Glomerular visceral epithelial cell (primary cell): ENCODE measurements around the gene TTL.

Experiments used
- DNase-seq: peaks from one replicate; pipeline ENCODE4 v3.0.0-alpha.2; 2016; ENCODE audit errors: extremely low spot score

The TTL gene

GRCh38 chr2:112583497-112584133 lies 101.7 kb downstream of the TTL start:
- no peak for DNase-seq

DNA sequence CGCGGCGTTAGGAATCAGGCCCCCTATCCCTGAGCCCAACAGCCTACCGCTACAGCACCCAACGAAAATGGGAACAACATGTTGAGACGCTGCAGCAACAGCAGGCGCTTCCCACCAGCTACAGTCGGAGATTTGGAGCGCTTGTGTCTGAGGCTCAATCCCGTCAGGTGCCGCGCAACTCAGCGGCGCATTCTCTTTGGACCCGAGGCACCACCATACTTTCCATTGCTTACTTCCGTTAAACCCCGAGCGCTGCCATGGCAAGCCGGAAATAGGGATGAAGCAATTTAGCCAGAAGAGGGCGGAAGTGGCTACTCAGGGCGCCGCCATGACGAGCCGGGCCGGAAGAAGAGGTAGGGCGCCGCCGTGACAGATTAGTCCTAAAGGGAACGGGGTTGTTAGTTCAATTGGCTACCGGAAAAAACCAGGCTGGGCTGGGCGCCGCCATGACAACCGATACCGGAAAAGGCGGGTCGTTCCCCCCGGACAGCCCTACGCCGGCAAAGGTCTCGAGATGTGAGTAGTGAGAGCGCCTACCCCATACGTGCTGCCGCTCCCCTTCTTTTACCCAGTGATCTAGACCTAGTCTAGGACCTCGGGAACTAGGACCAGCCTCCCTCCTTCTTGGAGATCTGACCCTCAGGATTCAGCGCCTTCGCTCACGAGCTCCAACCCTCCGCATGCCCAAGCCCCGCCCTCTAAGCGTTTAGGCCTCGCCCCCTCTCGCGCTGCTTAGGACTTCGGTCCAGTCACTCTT lies 102.4 kb downstream of the TTL start, which contains the start of gene CHCHD5:
Gene CHCHD5, plus strand, starts transcription at position 476 of the 757 bp plus-strand sequence. Its CDS starts 39 bp downstream, at position 515.
- DNase-seq: peak; percentile 98

DNA sequence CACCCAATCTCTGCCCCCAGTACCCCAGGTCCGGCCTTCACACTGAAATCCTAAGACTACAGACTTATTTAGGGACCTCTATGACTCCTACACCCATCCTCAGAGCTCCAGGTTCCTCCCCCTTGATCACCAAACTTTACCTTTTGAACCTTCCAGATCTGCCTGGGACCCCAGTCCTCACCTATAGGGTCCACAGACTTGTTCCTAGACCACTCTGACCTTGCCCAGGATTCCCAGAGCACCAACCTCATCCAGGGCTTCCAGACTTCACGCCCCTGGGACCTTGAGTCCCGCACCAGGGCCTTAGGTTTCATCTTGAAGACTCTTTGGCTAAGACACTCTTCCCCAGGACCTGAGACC lies 102.9 kb downstream of the TTL start:
- DNase-seq: no peak

DNA sequence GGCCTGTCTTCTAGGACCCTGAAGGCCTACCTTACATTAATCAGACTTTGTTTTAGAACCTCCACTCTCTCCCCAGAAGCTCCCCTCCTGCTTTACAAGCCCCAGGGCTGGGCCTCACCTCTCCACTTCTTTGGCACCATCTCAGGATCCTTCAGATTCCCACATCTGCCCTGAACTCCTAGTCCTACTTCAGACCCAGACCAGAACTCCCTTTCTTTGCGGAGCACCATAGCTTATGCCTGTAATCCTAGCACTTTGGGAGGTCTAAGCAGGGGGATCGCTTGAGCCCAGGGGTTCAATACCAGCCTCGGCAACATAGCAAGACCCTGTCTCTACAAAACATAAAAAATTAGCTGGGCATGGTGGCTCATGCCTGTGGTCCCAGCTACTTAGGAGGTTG lies 103.4 kb downstream of the TTL start:
- no peak for DNase-seq

- DNase-seq: no peak
Observed at GRCh38 chr2:112585873-112586464, 104.0 kb downstream of the TTL start.

DNA sequence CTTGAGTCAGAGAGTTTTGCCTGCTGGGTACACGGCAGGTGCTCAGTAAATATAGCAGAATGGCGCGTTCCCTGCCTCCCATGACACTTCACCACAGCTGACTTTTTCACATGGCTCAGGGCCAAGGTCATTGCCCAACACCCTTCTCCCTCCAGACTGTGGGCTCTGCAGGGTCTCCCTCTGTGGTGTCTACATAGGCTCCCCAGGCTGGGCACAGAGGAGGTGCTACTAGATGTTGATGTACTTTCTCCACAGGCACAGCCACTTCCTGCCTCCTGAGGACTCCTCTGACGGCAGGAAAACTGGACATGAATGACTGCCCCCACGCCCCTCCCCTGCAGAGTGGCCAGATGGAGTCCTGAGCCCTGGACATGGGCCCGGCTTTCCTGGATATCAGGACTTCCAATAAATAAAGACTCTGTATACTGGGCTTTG lies 106.7 kb downstream of the TTL start:
- DNase-seq: no peak
